Measurements from ENCODE around the gene SMURF2.
A peak's percentile ranks its signal among the peaks of the same experiment; 100 is the strongest.

The SMURF2 gene

DNA sequence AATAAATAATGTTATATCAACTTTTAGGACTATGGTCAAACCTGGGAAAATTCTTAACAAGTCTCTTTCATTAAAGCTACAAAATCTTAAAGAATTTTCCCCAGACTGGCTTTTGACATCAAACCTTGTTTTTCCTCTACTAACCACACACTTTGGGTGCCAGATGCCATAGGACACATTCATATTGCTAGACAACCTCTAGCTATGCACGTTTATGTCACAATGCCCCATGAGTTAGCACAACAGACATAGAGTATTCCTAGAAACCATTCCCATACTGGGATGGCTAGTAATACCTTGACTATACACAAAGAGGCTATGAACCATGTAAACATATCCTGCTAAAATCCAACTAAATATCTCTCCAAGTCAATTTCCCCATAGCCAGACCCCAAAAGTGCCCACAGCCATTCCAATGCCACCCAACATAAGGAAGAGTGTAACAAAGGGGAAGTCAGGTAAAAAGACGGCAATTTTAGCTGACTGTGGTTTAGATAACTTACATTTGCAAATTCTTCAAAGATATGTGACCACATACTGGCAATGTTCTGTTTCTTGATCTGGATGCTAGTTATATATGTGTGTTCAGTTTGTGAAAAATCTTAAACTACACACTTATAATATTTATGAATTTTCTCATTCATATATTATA lies 23.4 kb downstream of the SMURF2 start:
- no peak for DNase-seq (ENCODE audit: low read depth)

GRCh38 chr17:64635647-64636305 lies 26.3 kb downstream of the SMURF2 start:
- TF ChIP-seq, protein P1, sequence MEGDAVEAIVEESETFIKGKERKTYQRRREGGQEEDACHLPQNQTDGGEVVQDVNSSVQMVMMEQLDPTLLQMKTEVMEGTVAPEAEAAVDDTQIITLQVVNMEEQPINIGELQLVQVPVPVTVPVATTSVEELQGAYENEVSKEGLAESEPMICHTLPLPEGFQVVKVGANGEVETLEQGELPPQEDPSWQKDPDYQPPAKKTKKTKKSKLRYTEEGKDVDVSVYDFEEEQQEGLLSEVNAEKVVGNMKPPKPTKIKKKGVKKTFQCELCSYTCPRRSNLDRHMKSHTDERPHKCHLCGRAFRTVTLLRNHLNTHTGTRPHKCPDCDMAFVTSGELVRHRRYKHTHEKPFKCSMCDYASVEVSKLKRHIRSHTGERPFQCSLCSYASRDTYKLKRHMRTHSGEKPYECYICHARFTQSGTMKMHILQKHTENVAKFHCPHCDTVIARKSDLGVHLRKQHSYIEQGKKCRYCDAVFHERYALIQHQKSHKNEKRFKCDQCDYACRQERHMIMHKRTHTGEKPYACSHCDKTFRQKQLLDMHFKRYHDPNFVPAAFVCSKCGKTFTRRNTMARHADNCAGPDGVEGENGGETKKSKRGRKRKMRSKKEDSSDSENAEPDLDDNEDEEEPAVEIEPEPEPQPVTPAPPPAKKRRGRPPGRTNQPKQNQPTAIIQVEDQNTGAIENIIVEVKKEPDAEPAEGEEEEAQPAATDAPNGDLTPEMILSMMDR (IDR thresholded peaks at IDR 0.05; ENCODE audit: control insufficient read depth, insufficient read depth, low read depth, low read length, missing control alignments) = no peak
- H3K4me3 ChIP-seq (ENCODE audit: control insufficient read depth, low read depth, low read length) = no peak overlapping the region
- peak; percentile 50 for DNase-seq (ENCODE audit: low read depth)

More for the DNA sequence above, 23.4 kb downstream of the SMURF2 start:
- H3K4me3 ChIP-seq (ENCODE audit: control insufficient read depth, low read depth, low read length) = no peak overlapping the region
- TF ChIP-seq, protein P1 (IDR thresholded peaks at IDR 0.05; ENCODE audit: control insufficient read depth, insufficient read depth, low read depth, low read length, missing control alignments) = no peak

- H3K4me3 ChIP-seq (ENCODE audit: control insufficient read depth, low read depth, low read length) = no peak overlapping the region
- TF ChIP-seq, protein P1 (IDR thresholded peaks at IDR 0.05; ENCODE audit: control insufficient read depth, insufficient read depth, low read depth, low read length, missing control alignments) = no peak
- DNase-seq (ENCODE audit: low read depth) = no peak
Observed at GRCh38 chr17:64634218-64634617, 27.9 kb downstream of the SMURF2 start.

DNA sequence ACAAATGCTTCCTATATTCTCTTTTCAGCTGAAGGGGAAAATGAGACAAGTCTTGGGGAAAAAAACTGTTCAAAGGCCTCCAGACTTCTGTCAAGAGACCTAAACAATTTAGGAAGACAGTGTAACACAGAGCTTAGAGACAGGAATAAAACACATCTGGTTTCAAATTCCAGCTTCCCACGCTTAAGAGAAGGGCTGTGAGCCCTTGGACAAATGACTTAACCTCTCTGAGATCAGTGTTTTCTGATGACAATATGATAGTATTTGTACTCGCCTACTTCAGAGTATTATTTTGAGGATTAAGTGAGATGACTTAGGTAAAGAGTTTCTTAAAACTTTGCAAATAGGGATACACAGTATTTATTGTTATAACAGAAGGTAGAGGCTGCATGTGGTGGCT lies 29.5 kb downstream of the SMURF2 start:
- TF ChIP-seq, protein P1 (IDR thresholded peaks at IDR 0.05; ENCODE audit: control insufficient read depth, insufficient read depth, low read depth, low read length, missing control alignments) = no peak
- no peak overlapping the region for H3K4me3 ChIP-seq (ENCODE audit: control insufficient read depth, low read depth, low read length)
- no peak for DNase-seq (ENCODE audit: low read depth)

GRCh38 chr17:64632194-64632593 lies 29.9 kb downstream of the SMURF2 start:
- DNase-seq (ENCODE audit: low read depth) = no peak
- TF ChIP-seq, protein P1 (IDR thresholded peaks at IDR 0.05; ENCODE audit: control insufficient read depth, insufficient read depth, low read depth, low read length, missing control alignments) = no peak

DNA sequence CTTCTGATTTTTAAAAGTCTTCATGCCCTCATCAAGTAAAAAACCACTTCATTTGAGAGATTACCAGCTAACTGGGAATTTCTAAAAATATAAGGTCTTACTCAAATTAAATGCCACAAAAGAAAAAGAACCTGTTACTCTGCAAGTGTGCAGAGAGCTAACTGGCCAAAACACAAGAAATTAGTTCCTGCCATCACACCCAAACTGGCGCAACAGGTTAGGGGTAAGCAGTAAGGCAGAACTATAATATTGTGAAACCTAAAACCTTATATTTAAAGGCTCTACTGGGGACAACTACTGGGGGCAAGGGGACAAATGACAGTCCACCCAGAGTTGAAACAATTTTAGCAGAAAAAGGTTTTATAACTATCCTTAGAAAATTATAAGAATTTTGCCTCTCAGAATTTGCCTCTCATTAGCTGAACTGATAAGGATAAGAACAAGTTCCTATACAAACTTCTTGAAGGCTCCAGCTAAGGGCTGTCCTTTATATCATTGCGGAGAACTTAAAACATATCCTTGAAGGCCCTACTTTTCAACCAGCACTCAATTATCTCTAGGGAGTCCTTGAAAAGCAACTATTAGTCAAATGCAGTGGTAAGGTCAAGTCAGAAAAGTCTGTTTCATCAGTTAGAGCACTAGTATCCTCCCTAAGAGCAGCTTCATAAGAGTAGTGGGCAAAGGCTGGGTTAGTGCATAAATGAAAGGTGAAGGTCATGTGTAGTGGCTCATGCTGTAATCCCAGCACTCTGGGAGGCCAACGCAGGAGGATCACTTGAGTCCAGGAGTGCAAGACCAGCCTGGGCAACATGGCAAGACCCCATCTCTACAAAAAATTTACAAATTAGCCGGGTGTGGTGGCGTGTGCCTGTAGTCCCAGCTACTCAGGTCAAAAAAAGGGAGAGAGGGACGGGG lies 31.5 kb downstream of the SMURF2 start:
- TF ChIP-seq, protein P1 (IDR thresholded peaks at IDR 0.05; ENCODE audit: control insufficient read depth, insufficient read depth, low read depth, low read length, missing control alignments) = no peak
- DNase-seq (ENCODE audit: low read depth) = no peak
- no peak overlapping the region for H3K4me3 ChIP-seq (ENCODE audit: control insufficient read depth, low read depth, low read length)

More at GRCh38 chr17:64632194-64632593, 29.9 kb downstream of the SMURF2 start:
- no peak overlapping the region for H3K4me3 ChIP-seq (ENCODE audit: control insufficient read depth, low read depth, low read length)
